ENCODE data around the gene RNASET2. TPM values are rescaled to one million over a fixed set of nuclear protein-coding genes. Genes with fewer than 3 reads are reported as not detected.
"Not testable (repeated sequence)": the region's sequence is repeated elsewhere in the genome, so short reads cannot be mapped to it uniquely, and the experiment has no call there.

The RNASET2 gene
- total RNA-seq, 4 donors from 2014 or later = 121 to 191 (median 176) TPM

GRCh38 chr6:166922937-166923336, 33.4 kb downstream of the RNASET2 start:
- Histone ChIP-seq H3K36me3 (no peaks in the 10 kb centered on the region), H3K27ac (no peak overlapping the region), H3K9me3 (no peaks in the 10 kb centered on the region), H3K27me3 (no peaks in the 10 kb centered on the region), H3K4me1 (no peaks in the 10 kb centered on the region), H3K4me3 (no peak overlapping the region)
- TF ChIP-seq POLR2A (IDR thresholded peaks at IDR 0.05) (no peak), CTCF (IDR thresholded peaks at IDR 0.05) (no peak), EP300 (IDR thresholded peaks at IDR 0.05; ENCODE audit: low read depth) (no peak), POLR2AphosphoS5 (IDR thresholded peaks at IDR 0.05) (no peak)
- no peak for DNase-seq
- WGBS, 2 donors (ENCODE audit: low coverage in 1 of 2) = 91 to 100% methylated on average over 3 to 7 of the region's 7 CpGs
- in situ Hi-C loops (cut with MboI; ENCODE audit: low pct_ligation_motif_present in 1 of 4, low pct_unique_long_range_greater_than_20kb in 1 of 4, low sequenced_read_pairs in 3 of 4) = no loop called here
- intact Hi-C loops (cut with DNase I; ENCODE audit: low total_unique reads) = no loop called here

- Histone ChIP-seq H3K9me3 (no peaks in the 10 kb centered on the region), H3K36me3 (no peaks in the 10 kb centered on the region), H3K4me1 (no peaks in the 10 kb centered on the region), H3K27me3 (no peaks in the 10 kb centered on the region), H3K27ac (no peak overlapping the region), H3K4me3 (no peak overlapping the region)
- in situ Hi-C loops (cut with MboI; ENCODE audit: low pct_ligation_motif_present in 1 of 4, low pct_unique_long_range_greater_than_20kb in 1 of 4, low sequenced_read_pairs in 3 of 4) = no loop called here
- DNase-seq = no peak
- intact Hi-C loops (cut with DNase I; ENCODE audit: low total_unique reads) = no loop called here
- TF ChIP-seq POLR2AphosphoS5 (IDR thresholded peaks at IDR 0.05) (no peak), CTCF (IDR thresholded peaks at IDR 0.05) (no peak), POLR2A (IDR thresholded peaks at IDR 0.05) (no peak), EP300 (IDR thresholded peaks at IDR 0.05; ENCODE audit: low read depth) (no peak)
- WGBS, 2 donors (ENCODE audit: low coverage in 1 of 2) = 95 to 97% methylated on average over 3 of the region's 3 CpGs
These were observed 34.8 kb downstream of the RNASET2 start for GRCh38 chr6:166921570-166921969.

- no peak for DNase-seq
- in situ Hi-C loops (cut with MboI; ENCODE audit: low pct_ligation_motif_present in 1 of 4, low pct_unique_long_range_greater_than_20kb in 1 of 4, low sequenced_read_pairs in 3 of 4) (no loop called here), intact Hi-C loops (cut with DNase I; ENCODE audit: low total_unique reads) (no loop called here)
- TF ChIP-seq POLR2AphosphoS5 (IDR thresholded peaks at IDR 0.05) (no peak), EP300 (IDR thresholded peaks at IDR 0.05; ENCODE audit: low read depth) (no peak), CTCF (IDR thresholded peaks at IDR 0.05) (no peak), POLR2A (IDR thresholded peaks at IDR 0.05) (no peak)
- H3K4me3 ChIP-seq = no peak overlapping the region
- no peaks in the 10 kb centered on the region for H3K4me1 ChIP-seq
- no peaks in the 10 kb centered on the region for H3K9me3 ChIP-seq
- H3K36me3 ChIP-seq = no peaks in the 10 kb centered on the region
- WGBS, 2 donors (ENCODE audit: low coverage in 1 of 2) = 74 to 84% methylated on average over 2 of the region's 2 CpGs
- H3K27ac ChIP-seq = no peak overlapping the region
- H3K27me3 ChIP-seq = no peaks in the 10 kb centered on the region
These were observed 39.5 kb downstream of the RNASET2 start for GRCh38 chr6:166916824-166917223.

GRCh38 chr6:166915484-166915883, 40.9 kb downstream of the RNASET2 start:
- H3K27ac ChIP-seq; H3K27me3 ChIP-seq; H3K9me3 ChIP-seq; H3K4me1 ChIP-seq; intact Hi-C loops (cut with DNase I; ENCODE audit: low total_unique reads); H3K4me3 ChIP-seq; H3K36me3 ChIP-seq; in situ Hi-C loops (cut with MboI; ENCODE audit: low pct_ligation_motif_present in 1 of 4, low pct_unique_long_range_greater_than_20kb in 1 of 4, low sequenced_read_pairs in 3 of 4); DNase-seq: not testable (repeated sequence)
- WGBS, 2 donors (ENCODE audit: low coverage in 1 of 2) = 77 to 78% methylated on average over 7 to 8 of the region's 8 CpGs

- DNase-seq; H3K4me3 ChIP-seq; in situ Hi-C loops (cut with MboI; ENCODE audit: low pct_ligation_motif_present in 1 of 4, low pct_unique_long_range_greater_than_20kb in 1 of 4, low sequenced_read_pairs in 3 of 4); H3K9me3 ChIP-seq; H3K36me3 ChIP-seq; H3K4me1 ChIP-seq; intact Hi-C loops (cut with DNase I; ENCODE audit: low total_unique reads); H3K27me3 ChIP-seq; H3K27ac ChIP-seq: not testable (repeated sequence)
- 85 to 93% methylated on average over 2 to 3 of the region's 3 CpGs for WGBS, 2 donors (ENCODE audit: low coverage in 1 of 2)
These were observed 41.4 kb downstream of the RNASET2 start for GRCh38 chr6:166914952-166915351.
